Subcutaneous abdominal adipose tissue (tissue), 5 donors: ENCODE measurements around the gene ZFP1.

Experiments used
- H3K27ac ChIP-seq: one replicate; pipeline ENCODE4 v1.7.0; 2013; ENCODE audit warnings: low read depth, mild to moderate bottlenecking, inconsistent platforms, low read length, moderate library complexity
- H3K27me3 ChIP-seq, 5 donors: one replicate each; pipeline ENCODE4 v1.7.0; 2013; ENCODE audit warnings: low read length in 5 of 5, inconsistent platforms in 1 of 5; ENCODE audit not compliant: control insufficient read depth in 5 of 5, insufficient read depth in 4 of 5
- H3K36me3 ChIP-seq, 5 donors: one replicate each; pipeline ENCODE4 v1.7.0; 2013; ENCODE audit warnings: low read length in 5 of 5; ENCODE audit not compliant: control insufficient read depth in 5 of 5, insufficient read depth in 5 of 5
- H3K4me1 ChIP-seq, 5 donors: one replicate each; pipeline ENCODE4 v1.7.0; 2013; ENCODE audit warnings: low read length in 5 of 5, mild to moderate bottlenecking in 3 of 5, moderate library complexity in 1 of 5; ENCODE audit not compliant: control insufficient read depth in 5 of 5, insufficient read depth in 5 of 5
- H3K4me3 ChIP-seq, 5 donors: one replicate each; pipeline ENCODE4 v1.7.0; 2013; ENCODE audit warnings: low read length in 5 of 5, low read depth in 1 of 5
- H3K9ac ChIP-seq, 5 donors: one replicate each; pipeline ENCODE4 v1.7.0; 2013; ENCODE audit warnings: low read length in 5 of 5, mild to moderate bottlenecking in 4 of 5, moderate library complexity in 3 of 5
- H3K9me3 ChIP-seq, 5 donors: one replicate each; pipeline ENCODE4 v1.7.0; 2013; ENCODE audit warnings: low read length in 5 of 5; ENCODE audit not compliant: control insufficient read depth in 5 of 5
- donor health status: healthy.
- donor health status: healthy.
- donor health status: healthy.
- donor health status: healthy.
- donor health status: healthy.

Gene ZFP1

DNA sequence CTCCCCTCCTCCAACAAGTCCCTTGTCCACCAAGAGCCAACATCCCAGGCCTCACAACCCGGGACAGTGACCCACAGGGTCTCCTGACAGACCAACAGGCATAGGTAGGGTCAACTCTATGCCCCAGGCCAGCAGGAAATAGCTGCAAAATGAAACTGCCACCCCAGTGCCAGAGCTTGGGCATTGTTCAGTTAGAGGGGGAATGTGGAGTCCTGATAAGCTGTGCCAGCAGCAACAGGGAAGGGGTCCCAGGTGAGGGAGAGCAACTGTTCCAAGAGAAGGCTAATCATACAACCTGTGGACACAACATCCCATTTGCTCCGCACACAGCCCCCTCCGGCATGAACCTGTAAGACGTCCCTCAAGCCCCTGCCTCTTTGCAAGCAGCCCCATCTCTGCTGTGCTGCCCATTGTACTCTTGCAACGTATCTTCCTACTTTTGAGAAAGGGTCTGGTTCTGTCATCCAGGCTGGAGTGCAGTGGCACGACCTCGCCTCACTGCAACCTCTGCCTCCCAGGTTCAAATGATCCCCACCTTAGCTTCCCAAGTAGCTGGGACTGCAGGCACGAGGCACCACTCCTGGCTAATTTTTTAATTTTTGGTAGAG, 41.4 kb downstream of the ZFP1 start:
- Histone ChIP-seq H3K36me3 (no peaks in the 10 kb centered on the region), H3K27ac (no peak overlapping the region), H3K4me1 (no peaks in the 10 kb centered on the region), H3K4me3 (no peak overlapping the region), H3K9ac (no peak overlapping the region), H3K27me3 (peaks cover 0 to 10% (median 0%) of the 10 kb centered on the region in 5 donors), H3K9me3 (no peaks in the 10 kb centered on the region)

- H3K27me3 ChIP-seq, result peaks cover 17 to 29% (median 21%) of the 10 kb centered on the region in 5 donors
- no peak overlapping the region for H3K9ac ChIP-seq
- H3K4me1 ChIP-seq, result no peaks in the 10 kb centered on the region
- no peak overlapping the region for H3K4me3 ChIP-seq
- H3K9me3 ChIP-seq, result no peaks in the 10 kb centered on the region
- no peaks in the 10 kb centered on the region for H3K36me3 ChIP-seq
- H3K27ac ChIP-seq, result no peak overlapping the region
Measured at GRCh38 chr16:75192606-75193264, 44.4 kb downstream of the ZFP1 start.

DNA sequence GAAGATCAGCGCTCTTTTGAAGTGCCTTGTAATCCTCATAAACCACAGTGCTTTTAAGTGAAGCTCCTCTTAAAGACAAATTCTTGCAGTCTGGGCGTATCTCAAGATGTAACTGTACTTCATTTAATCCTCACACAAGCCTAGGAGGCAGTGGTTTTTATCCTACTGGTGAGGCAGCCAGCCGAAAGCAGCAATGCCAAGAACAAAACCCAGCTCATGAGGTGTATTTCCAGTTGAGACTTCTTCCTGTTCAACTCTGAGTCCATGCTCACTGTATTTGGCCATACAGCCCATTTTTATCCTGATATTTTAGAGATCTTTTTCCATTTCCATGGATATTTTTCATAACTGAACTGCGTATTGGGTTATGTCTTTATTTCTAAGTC, 44.9 kb downstream of the ZFP1 start:
- Histone ChIP-seq H3K9ac (no peak overlapping the region), H3K27me3 (peaks cover 22 to 34% (median 27%) of the 10 kb centered on the region in 5 donors), H3K27ac (no peak overlapping the region), H3K4me3 (no peak overlapping the region), H3K9me3 (no peaks in the 10 kb centered on the region), H3K4me1 (no peaks in the 10 kb centered on the region), H3K36me3 (no peaks in the 10 kb centered on the region)

GRCh38 chr16:75193730-75194444, 45.6 kb downstream of the ZFP1 start:
- no peak overlapping the region for H3K9ac ChIP-seq
- no peaks in the 10 kb centered on the region for H3K36me3 ChIP-seq
- no peak overlapping the region for H3K27ac ChIP-seq
- H3K4me1 ChIP-seq, result no peaks in the 10 kb centered on the region
- no peaks in the 10 kb centered on the region for H3K9me3 ChIP-seq
- H3K27me3 ChIP-seq, result peaks cover 25 to 36% (median 28%) of the 10 kb centered on the region in 5 donors
- no peak overlapping the region for H3K4me3 ChIP-seq

DNA sequence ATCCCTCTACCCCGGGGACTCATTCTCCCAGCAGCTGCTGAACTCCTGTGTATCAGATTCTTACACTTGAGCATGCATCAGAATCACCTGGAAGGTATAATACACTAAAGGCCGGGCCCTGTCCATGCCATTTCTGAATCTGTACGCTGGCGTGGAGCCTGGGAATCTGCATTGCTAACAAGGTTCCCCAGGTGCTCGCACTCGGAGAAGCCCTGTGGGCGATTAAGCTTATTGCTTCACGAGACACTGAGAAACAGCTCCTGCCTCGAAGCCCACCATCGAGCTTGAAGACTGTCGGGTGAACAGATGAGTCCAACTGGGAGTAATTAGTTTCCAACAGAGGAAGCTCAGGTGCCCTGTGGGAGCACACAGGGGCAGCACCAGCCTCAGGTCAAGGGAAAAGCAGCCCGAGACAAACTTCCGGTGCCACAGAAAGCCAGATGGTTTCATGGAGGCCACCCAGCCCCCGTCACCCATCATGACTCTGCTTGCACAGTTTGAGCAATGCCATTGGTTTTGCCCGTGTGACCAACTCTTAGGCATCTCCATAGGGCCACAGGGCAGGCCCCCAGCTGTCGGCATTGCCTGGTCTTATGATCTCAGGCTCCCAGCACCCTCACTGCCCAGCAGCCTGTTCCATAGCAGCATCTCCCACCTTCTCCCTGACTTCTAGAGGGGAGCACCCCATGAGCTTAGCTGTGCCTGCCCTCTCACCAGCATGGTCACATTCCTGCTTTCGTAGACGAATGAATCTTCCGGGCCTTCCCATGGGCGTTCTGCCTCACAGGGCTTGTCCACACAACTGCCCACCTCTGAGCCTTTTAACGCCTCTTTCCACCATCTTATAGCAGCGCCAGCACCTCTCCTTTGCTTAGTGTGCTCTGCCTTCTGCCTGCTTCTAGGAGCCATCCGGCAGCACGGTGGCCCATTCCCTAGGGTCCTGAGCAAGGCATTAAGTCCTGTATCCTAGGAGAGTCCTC, 47.8 kb downstream of the ZFP1 start:
- no peak overlapping the region for H3K9ac ChIP-seq
- H3K36me3 ChIP-seq, result no peaks in the 10 kb centered on the region
- no peaks in the 10 kb centered on the region for H3K4me1 ChIP-seq
- no peak overlapping the region for H3K27ac ChIP-seq
- no peak overlapping the region for H3K4me3 ChIP-seq
- peaks cover 23 to 28% (median 25%) of the 10 kb centered on the region in 5 donors for H3K27me3 ChIP-seq
- no peaks in the 10 kb centered on the region for H3K9me3 ChIP-seq

DNA sequence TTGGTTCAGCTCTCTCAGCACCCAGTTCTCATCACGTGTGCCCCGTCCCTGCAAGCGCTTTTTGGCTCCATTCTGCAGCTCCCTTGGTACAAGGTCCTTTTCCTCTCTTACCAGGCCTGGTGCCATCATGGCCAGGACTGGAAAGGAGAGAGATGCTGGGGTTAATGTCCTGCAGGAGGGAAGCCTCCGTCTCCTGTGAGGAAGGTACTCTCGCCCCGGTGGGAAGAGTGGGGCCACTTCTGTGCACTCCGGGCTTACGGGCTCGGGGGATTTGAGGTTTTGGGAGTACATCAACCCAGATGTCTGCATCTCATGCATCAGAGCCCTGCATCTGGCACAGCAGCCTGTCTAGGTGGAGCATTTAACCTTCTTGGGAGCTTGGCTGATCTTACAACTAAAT, 48.5 kb downstream of the ZFP1 start:
- no peaks in the 10 kb centered on the region for H3K4me1 ChIP-seq
- no peak overlapping the region for H3K9ac ChIP-seq
- H3K27ac ChIP-seq, result no peak overlapping the region
- H3K36me3 ChIP-seq, result no peaks in the 10 kb centered on the region
- no peak overlapping the region for H3K4me3 ChIP-seq
- H3K9me3 ChIP-seq, result no peaks in the 10 kb centered on the region
- H3K27me3 ChIP-seq, result peaks cover 23 to 28% (median 25%) of the 10 kb centered on the region in 5 donors

GRCh38 chr16:75197522-75198134, 49.3 kb downstream of the ZFP1 start:
- Histone ChIP-seq H3K36me3 (no peaks in the 10 kb centered on the region), H3K4me1 (no peaks in the 10 kb centered on the region), H3K9ac (no peak overlapping the region), H3K9me3 (no peaks in the 10 kb centered on the region), H3K4me3 (no peak overlapping the region), H3K27ac (no peak overlapping the region), H3K27me3 (peaks cover 23 to 28% (median 25%) of the 10 kb centered on the region in 5 donors)

DNA sequence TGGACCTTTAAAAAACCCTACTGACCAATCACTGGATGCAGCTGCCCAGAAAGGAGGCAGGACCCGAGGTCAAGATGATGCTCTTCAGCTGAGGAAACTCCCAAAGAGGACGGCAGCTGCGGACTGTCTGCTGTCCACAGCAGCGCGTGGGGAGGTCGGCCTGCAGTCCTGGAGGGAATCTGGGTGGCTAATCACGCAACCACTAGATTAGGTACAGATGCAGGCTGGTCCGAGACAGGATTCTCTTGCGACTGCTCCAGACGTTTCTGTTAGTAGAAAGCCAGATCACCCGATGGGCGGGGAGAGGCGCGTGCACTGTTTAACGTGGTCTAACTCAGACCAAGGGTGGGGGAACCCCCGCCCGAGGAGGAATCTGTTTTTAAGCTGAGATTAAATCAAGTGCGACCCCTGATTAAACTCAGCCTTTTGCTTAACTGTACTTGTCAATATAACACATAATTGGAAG, 49.8 kb downstream of the ZFP1 start:
- no peak overlapping the region for H3K27ac ChIP-seq
- H3K4me3 ChIP-seq, result no peak overlapping the region
- peaks cover 23 to 28% (median 25%) of the 10 kb centered on the region in 5 donors for H3K27me3 ChIP-seq
- H3K36me3 ChIP-seq, result no peaks in the 10 kb centered on the region
- H3K4me1 ChIP-seq, result no peaks in the 10 kb centered on the region
- no peaks in the 10 kb centered on the region for H3K9me3 ChIP-seq
- no peak overlapping the region for H3K9ac ChIP-seq

GRCh38 chr16:75202069-75202590, 53.8 kb downstream of the ZFP1 start:
- H3K9ac ChIP-seq, result no peak overlapping the region
- H3K27me3 ChIP-seq, result peaks cover 11 to 18% (median 13%) of the 10 kb centered on the region in 5 donors
- no peak overlapping the region for H3K27ac ChIP-seq
- H3K9me3 ChIP-seq, result no peaks in the 10 kb centered on the region
- no peaks in the 10 kb centered on the region for H3K36me3 ChIP-seq
- no peak overlapping the region for H3K4me3 ChIP-seq
- no peaks in the 10 kb centered on the region for H3K4me1 ChIP-seq
